Left lung (tissue), 10 donors: ENCODE data around the gene WDCP. TPM values are rescaled to one million over a fixed set of nuclear protein-coding genes. Genes with fewer than 3 reads are reported as not detected.
"Not testable (repeated sequence)": the region's sequence is repeated elsewhere in the genome, so short reads cannot be mapped to it uniquely, and the experiment has no call there.

Source experiments
- ATAC-seq: fragments of 200-7000 bp; cut with Tn5 transposase; one replicate; pipeline ENCODE4 v1.9.1; 2020; ENCODE audit warnings: moderate library complexity
- DNase-seq, 4 donors: peaks; one replicate each; pipeline ENCODE4 v3.0.0-alpha.2; 2013 to 2020
- H3K27ac ChIP-seq, 2 donors: fragments of 200-600 bp; sonication (generic) in 1 of 2; one replicate each; pipeline versions ENCODE4 v1.5.0 to v1.8.0; 2020 to 2021
- H3K27me3 ChIP-seq, 2 donors: fragments of 200-600 bp; sonication (generic) in 1 of 2; one replicate each; pipeline versions ENCODE4 v1.5.0 to v1.8.0; 2020 to 2021
- H3K36me3 ChIP-seq, 2 donors: fragments of 200-600 bp; sonication (generic) in 1 of 2; one replicate each; pipeline versions ENCODE4 v1.5.0 to v1.8.0; 2020 to 2021
- H3K4me1 ChIP-seq, 2 donors: fragments of 200-600 bp; one replicate each; pipeline ENCODE4 v1.8.0; 2021
- H3K4me3 ChIP-seq, 2 donors: fragments of 200-600 bp; sonication (generic) in 1 of 2; one replicate each; pipeline versions ENCODE4 v1.5.0 to v1.8.0; 2020 to 2021; ENCODE audit warnings: mild to moderate bottlenecking in 1 of 2
- H3K9me3 ChIP-seq, 2 donors: fragments of 200-600 bp; sonication (generic) in 1 of 2; one replicate each; pipeline versions ENCODE4 v1.5.0 to v1.8.0; 2020 to 2021
- CTCF ChIP-seq, 2 donors: fragments of 200-600 bp; sonication (generic) in 1 of 2; IDR thresholded peaks; one replicate each; pipeline versions ENCODE4 v1.5.0 to v1.8.0; 2021; ENCODE audit warnings: antibody characterized with exemption in 2 of 2
- intact Hi-C, 2 donors: fragments of 100-400 bp; cut with DNase I; formaldehyde crosslinking; loops; one replicate each; pipeline versions ENCODE4 v1.11.2 to v1.14.2; 2022
- polyA plus RNA-seq, 6 donors: library from polyadenylated mRNA; unstranded; fragments of 120-200 nt; gene quantifications; one replicate each; pipeline ENCODE4 v1.2.1, GENCODE V29; 2013; ENCODE audit not compliant: insufficient read length in 6 of 6
- total RNA-seq, 2 donors: library from RNA; stranded (reverse); fragmentation: NEBNext Ultra II Directional; extraction: Animal tissue kit (Norgen Biotek cat#: 25700); gene quantifications; one replicate each; pipeline ENCODE4 v1.2.1, GENCODE V29; 2021
- donor health status: DM: no; HTN: yes; CAD: no.
- donor health status: DM: no; HTN: no; CAD: no.

The WDCP gene
- total and polyA plus RNA-seq, 8 donors, result 10.3 to 15.0 (median 14.6) TPM

DNA sequence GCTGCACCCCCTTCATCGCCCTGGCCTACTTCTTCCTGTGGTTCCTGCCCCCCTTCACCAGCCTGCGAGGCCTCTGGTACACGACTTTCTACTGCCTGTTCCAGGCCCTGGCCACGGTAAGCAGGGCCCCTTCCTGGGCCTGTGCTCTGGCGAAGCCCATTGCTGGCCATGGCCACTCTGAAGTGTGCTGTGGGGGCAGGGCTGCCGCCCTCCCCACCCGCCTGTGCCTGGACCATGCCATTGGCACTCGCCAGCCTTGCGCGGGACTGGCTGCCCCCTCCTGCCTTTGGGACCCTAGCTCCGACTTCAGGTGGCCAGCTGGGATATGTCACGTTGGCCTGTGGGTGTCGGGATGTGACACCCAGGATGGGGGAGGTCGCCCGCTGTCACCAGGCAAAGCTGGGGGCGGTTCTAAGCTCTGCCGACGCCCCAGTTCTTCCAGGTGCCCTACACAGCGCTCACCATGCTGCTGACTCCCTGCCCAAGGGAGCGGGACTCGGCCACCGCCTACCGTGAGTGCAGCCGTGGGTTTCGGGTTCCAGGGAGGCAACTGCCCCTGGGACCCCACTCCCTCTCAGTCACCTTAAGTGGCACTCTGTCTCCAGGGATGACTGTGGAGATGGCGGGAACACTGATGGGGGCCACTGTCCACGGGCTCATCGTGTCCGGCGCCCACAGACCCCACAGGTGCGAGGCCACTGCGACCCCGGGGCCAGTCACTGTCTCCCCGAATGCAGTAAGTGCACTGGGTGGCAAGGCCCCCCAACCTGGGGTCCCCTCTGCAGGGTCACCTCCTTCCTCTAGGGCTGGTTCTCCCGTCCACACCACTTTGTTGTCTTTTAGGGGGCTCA is 30.1 kb downstream of the WDCP start:
- no peak for TF ChIP-seq CTCF (IDR thresholded peaks at IDR 0.05)
- no peaks in the 10 kb centered on the region for H3K4me1 ChIP-seq
- H3K9me3 ChIP-seq, result no peaks in the 10 kb centered on the region
- ATAC-seq (no peak), DNase-seq (no peak)
- peaks cover 0 to 11% of the 10 kb centered on the region in 2 donors for H3K27me3 ChIP-seq
- intact Hi-C loops, result no loop called here
- H3K4me3 ChIP-seq, result no peak overlapping the region
- no peak overlapping the region for H3K27ac ChIP-seq
- no peaks in the 10 kb centered on the region for H3K36me3 ChIP-seq

DNA sequence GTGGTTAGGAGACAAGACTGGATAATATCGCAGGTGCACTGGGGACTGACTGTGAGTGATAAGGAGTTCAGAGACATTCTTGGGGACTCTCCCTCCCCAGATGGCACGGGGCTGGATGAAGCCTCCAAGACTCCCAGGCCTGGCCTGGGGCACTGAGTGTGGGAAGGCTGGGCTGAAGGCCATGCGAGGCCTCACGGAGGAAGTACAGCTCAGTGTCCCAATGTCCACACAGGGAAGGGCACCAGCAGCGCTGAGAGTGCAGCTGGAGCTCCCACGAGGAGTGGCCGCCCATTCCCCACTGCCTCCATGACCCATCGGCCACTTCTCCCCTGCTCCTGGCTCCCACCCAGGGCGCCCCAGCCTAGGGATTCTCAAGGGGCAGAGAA is 30.8 kb downstream of the WDCP start:
- intact Hi-C loops, result no loop called here
- Histone ChIP-seq H3K4me1 (no peaks in the 10 kb centered on the region), H3K27me3 (peaks cover under 1 to 18% of the 10 kb centered on the region in 2 donors), H3K9me3 (no peaks in the 10 kb centered on the region), H3K27ac (no peak overlapping the region), H3K36me3 (no peaks in the 10 kb centered on the region), H3K4me3 (no peak overlapping the region)
- no peak for ATAC-seq
- no peak for TF ChIP-seq CTCF (IDR thresholded peaks at IDR 0.05)
- no peak for DNase-seq

- no peak overlapping the region for H3K4me3 ChIP-seq
- ATAC-seq, result peak; percentile 45
- intact Hi-C loops, result no loop called here
- peaks cover 6 to 24% of the 10 kb centered on the region in 2 donors for H3K27me3 ChIP-seq
- no peaks in the 10 kb centered on the region for H3K36me3 ChIP-seq
- no peak for TF ChIP-seq CTCF (IDR thresholded peaks at IDR 0.05)
- no peaks in the 10 kb centered on the region for H3K9me3 ChIP-seq
- no peaks in the 10 kb centered on the region for H3K4me1 ChIP-seq
- no peak for DNase-seq
- no peak overlapping the region for H3K27ac ChIP-seq
Measured at GRCh38 chr2:24015562-24016375, 31.4 kb downstream of the WDCP start.

DNA sequence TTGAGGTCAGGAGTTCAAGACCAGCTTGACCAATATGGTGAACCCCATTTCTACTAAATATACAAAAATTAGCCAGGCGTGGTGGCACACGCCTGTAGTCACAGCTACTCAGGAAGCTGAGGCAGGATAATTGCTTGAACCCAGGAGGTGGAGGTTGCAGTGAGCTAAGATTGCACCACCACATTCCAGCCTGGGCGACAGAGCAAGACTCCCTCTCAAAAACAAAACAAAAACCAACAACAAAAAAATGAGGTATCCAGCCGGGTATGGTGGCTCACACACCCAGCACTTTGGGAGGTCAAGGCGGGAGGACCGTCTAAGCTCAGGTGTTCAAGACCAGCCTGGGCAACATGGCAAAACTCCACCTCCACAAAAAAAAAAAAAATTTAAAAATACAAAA is 32.3 kb downstream of the WDCP start:
- ATAC-seq, intact Hi-C loops, H3K9me3 ChIP-seq, H3K27ac ChIP-seq, H3K4me3 ChIP-seq, H3K4me1 ChIP-seq, DNase-seq, H3K36me3 ChIP-seq: not testable (repeated sequence)
- H3K27me3 ChIP-seq, result peaks cover 12 to 33% of the 10 kb centered on the region in 2 donors

DNA sequence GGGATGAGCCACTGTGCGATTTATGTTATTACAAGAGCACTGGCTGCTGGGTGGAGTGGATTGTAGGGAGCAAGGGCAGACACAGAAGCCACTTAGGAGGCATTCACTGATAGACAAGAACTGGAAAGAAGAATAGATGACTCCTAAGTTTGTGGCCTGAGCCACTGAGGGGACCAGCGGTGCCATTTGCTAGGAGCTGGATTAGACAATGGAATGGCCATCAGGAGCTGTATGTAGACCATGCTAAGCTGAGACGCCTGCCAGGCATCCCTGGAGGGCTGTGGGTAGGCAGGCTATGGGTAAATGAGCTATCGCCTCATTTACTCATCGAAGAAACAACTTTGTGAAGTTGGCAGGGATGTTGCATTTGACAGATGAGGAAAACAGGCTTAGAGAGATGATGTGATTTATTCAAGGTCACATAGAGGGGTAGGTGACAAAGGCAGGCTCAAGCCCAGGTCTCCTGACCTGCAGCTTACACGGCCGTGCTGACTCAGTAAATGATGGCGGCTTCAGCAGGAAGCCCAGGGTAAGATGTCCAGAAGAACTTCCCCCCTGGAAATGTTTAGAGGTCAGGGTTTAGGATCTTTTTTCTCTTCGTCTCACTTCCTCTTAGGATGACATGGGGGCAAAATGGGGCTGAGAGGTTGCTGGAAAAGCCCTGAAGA is 34.5 kb downstream of the WDCP start:
- intact Hi-C loops, result no loop called here
- Histone ChIP-seq H3K4me3 (no peak overlapping the region), H3K27ac (no peak overlapping the region), H3K9me3 (no peaks in the 10 kb centered on the region), H3K4me1 (peaks cover 6 to 13% of the 10 kb centered on the region in 2 donors), H3K36me3 (no peaks in the 10 kb centered on the region), H3K27me3 (peaks cover 26 to 50% of the 10 kb centered on the region in 2 donors)
- DNase-seq (no peak), ATAC-seq (no peak)
- no peak for TF ChIP-seq CTCF (IDR thresholded peaks at IDR 0.05)
